Peyer's patch (tissue), 4 donors: Measurements from ENCODE around the gene TERC. TPM values are rescaled to one million over a fixed set of nuclear protein-coding genes. Genes with fewer than 3 reads are reported as not detected.

ENCODE experiments used
- DNase-seq, 3 donors: peaks; one replicate each; pipeline ENCODE4 v3.0.0-alpha.2; 2017 to 2019
- H3K27ac ChIP-seq, 4 donors: fragments of 200-600 bp; sonication (generic); one replicate each; pipeline ENCODE4 v1.5.1; 2016 to 2019
- H3K27me3 ChIP-seq, 2 donors: fragments of 200-600 bp; sonication (generic); one replicate each; pipeline ENCODE4 v1.5.1; 2019
- H3K36me3 ChIP-seq, 3 donors: fragments of 200-600 bp; sonication (generic); one replicate each; pipeline ENCODE4 v1.5.1; 2016 to 2019
- H3K4me1 ChIP-seq, 4 donors: fragments of 200-600 bp; sonication (generic); one replicate each; pipeline ENCODE4 v1.5.1; 2016 to 2019
- H3K4me3 ChIP-seq, 4 donors: fragments of 200-600 bp; sonication (generic); 1 replicate in 3 of 4; 2 replicates in 1 of 4; pipeline ENCODE4 v1.5.1; 2016 to 2019; ENCODE audit warnings: mild to moderate bottlenecking in 1 of 4
- H3K9me3 ChIP-seq, 4 donors: fragments of 200-600 bp; sonication (generic); one replicate each; pipeline ENCODE4 v1.5.1; 2016 to 2019; ENCODE audit warnings: mild to moderate bottlenecking in 1 of 4
- POLR2A ChIP-seq, 2 donors: fragments of 450-650 bp; IDR thresholded peaks; one replicate each; pipeline ENCODE4 v1.5.1; 2017; ENCODE audit warnings: antibody characterized with exemption in 2 of 2, mild to moderate bottlenecking in 2 of 2, moderate library complexity in 2 of 2
- total RNA-seq, 4 donors: library from RNA; depleted of rRNA; stranded (reverse); fragments of >200 nt; gene quantifications; one replicate each; pipeline ENCODE4 v1.1.0, GENCODE V29; 2016
- TF ChIP-seq, protein P1 (sequence below), 6 experiments: fragments of 450-650 bp in 4 of 6; fragments of 200-600 bp in 2 of 6; sonication (generic) in 1 of 6; IDR thresholded peaks; one replicate each; pipeline ENCODE4 v1.5.1; 2017 to 2019; ENCODE audit warnings: antibody characterized with exemption in 6 of 6, mild to moderate bottlenecking in 3 of 6, moderate library complexity in 1 of 6

The TERC gene
- total RNA-seq, 4 donors from 2014 or later = 52.0 to 78.9 (median 68.4) TPM

- no peak overlapping the region for H3K4me3 ChIP-seq
- no peaks in the 10 kb centered on the region for H3K27me3 ChIP-seq
- no peak for DNase-seq
- no peaks in the 10 kb centered on the region for H3K36me3 ChIP-seq
- no peak for TF ChIP-seq POLR2A (IDR thresholded peaks at IDR 0.05)
- TF ChIP-seq, protein P1, sequence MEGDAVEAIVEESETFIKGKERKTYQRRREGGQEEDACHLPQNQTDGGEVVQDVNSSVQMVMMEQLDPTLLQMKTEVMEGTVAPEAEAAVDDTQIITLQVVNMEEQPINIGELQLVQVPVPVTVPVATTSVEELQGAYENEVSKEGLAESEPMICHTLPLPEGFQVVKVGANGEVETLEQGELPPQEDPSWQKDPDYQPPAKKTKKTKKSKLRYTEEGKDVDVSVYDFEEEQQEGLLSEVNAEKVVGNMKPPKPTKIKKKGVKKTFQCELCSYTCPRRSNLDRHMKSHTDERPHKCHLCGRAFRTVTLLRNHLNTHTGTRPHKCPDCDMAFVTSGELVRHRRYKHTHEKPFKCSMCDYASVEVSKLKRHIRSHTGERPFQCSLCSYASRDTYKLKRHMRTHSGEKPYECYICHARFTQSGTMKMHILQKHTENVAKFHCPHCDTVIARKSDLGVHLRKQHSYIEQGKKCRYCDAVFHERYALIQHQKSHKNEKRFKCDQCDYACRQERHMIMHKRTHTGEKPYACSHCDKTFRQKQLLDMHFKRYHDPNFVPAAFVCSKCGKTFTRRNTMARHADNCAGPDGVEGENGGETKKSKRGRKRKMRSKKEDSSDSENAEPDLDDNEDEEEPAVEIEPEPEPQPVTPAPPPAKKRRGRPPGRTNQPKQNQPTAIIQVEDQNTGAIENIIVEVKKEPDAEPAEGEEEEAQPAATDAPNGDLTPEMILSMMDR (IDR thresholded peaks at IDR 0.05) = no peak
- peaks cover 0 to 10% (median 0%) of the 10 kb centered on the region in 4 donors for H3K4me1 ChIP-seq
- no peak overlapping the region for H3K27ac ChIP-seq
- H3K9me3 ChIP-seq = no peaks in the 10 kb centered on the region
Measured at GRCh38 chr3:169755488-169755887, 9.4 kb downstream of the TERC start.

DNA sequence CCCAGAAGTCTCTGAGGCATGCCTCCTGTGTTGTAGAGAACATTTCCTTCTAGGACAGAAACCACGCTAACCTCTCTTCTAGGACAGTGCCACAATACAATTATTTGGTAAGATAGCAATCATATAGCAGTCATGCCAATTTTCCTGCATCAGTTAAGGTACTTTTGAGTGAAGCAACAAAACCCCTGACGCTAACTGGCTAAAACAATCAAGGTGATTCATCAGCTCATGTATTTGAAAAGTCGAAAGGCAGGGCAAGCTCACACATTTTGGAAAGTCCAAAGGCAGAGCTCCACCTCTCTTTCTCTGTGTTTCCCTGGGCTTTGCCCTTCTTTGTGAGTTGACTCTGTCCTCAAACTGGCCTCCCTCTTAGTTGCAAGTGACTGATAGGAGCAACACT, 10.1 kb downstream of the TERC start:
- H3K4me1 ChIP-seq = peaks cover 0 to 10% (median 0%) of the 10 kb centered on the region in 4 donors
- no peaks in the 10 kb centered on the region for H3K9me3 ChIP-seq
- TF ChIP-seq POLR2A (IDR thresholded peaks at IDR 0.05) = no peak
- TF ChIP-seq, protein P1 (IDR thresholded peaks at IDR 0.05) = no peak
- H3K27me3 ChIP-seq = no peaks in the 10 kb centered on the region
- no peak overlapping the region for H3K4me3 ChIP-seq
- no peak overlapping the region for H3K27ac ChIP-seq
- DNase-seq = no peak
- H3K36me3 ChIP-seq = no peaks in the 10 kb centered on the region

DNA sequence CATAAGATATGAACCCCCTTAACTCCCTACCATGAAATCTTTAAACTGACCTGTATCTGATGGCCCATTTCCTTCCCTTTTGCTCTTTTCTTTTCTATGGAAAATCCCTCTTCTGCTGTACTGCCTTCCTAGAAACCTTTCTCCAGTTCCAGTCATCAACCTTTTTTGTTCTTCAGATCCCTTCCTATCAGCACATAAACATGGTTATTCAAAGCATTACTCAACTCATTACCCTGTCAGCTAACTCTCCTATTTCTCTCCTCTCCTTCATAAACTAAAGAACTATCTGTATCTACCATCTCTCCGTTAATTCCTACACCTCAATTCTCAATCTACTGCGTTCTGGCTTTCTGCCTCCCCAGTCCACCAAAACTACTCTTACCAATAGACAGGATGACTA, 13.0 kb downstream of the TERC start:
- no peak for DNase-seq
- Histone ChIP-seq H3K27me3 (no peaks in the 10 kb centered on the region), H3K27ac (no peak overlapping the region), H3K4me1 (no peaks in the 10 kb centered on the region), H3K36me3 (no peaks in the 10 kb centered on the region), H3K9me3 (no peaks in the 10 kb centered on the region), H3K4me3 (no peak overlapping the region)
- TF ChIP-seq, protein P1 (IDR thresholded peaks at IDR 0.05) = no peak
- TF ChIP-seq POLR2A (IDR thresholded peaks at IDR 0.05) = no peak

DNA sequence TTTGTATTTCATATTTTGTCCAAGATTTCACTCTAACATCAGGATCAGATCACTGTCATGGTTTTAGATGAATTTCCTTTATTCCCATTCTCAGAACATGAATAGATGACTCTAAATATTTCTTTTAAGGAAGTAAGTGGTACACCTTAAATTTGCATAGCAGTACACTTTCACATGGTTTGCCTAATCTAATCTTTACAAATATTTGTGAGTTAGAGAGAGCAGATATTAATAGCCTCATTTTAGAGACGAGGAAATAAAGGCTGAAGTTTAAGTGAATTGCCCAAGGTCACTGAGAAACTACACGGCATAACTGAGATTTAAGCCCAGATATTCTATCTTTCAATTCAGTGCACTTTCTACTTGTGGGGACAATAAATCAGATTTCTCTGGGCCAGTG, 14.2 kb downstream of the TERC start:
- Histone ChIP-seq H3K9me3 (no peaks in the 10 kb centered on the region), H3K36me3 (no peaks in the 10 kb centered on the region), H3K4me3 (no peak overlapping the region), H3K27me3 (no peaks in the 10 kb centered on the region), H3K27ac (no peak overlapping the region), H3K4me1 (no peaks in the 10 kb centered on the region)
- DNase-seq = no peak
- no peak for TF ChIP-seq POLR2A (IDR thresholded peaks at IDR 0.05)
- TF ChIP-seq, protein P1 (IDR thresholded peaks at IDR 0.05) = no peak

DNA sequence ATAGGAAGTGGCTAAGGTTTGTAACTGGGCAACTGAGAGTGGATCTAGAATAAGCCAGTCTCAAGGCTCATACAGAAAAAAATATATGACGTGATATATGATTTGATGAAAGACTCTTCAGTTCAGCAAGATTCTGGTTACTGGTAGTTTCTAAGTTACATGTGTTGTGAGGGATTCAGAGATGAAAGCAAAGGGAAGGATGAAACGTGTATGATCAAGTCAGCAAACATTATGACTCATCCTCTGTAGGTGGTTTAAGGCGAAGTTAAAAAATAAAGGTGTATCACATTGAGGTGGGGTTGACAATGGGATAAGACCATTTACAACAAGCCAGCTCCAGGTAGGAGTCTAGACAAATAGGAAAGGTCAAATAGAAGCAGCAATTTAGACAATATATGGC, 16.2 kb downstream of the TERC start:
- no peaks in the 10 kb centered on the region for H3K4me1 ChIP-seq
- H3K36me3 ChIP-seq = no peaks in the 10 kb centered on the region
- H3K4me3 ChIP-seq = no peak overlapping the region
- H3K9me3 ChIP-seq = no peaks in the 10 kb centered on the region
- TF ChIP-seq, protein P1 (IDR thresholded peaks at IDR 0.05) = no peak
- no peak for TF ChIP-seq POLR2A (IDR thresholded peaks at IDR 0.05)
- no peak overlapping the region for H3K27ac ChIP-seq
- no peaks in the 10 kb centered on the region for H3K27me3 ChIP-seq
- no peak for DNase-seq

- no peaks in the 10 kb centered on the region for H3K27me3 ChIP-seq
- no peaks in the 10 kb centered on the region for H3K9me3 ChIP-seq
- H3K4me1 ChIP-seq = no peaks in the 10 kb centered on the region
- H3K36me3 ChIP-seq = no peaks in the 10 kb centered on the region
- DNase-seq = no peak
- H3K27ac ChIP-seq = no peak overlapping the region
- TF ChIP-seq, protein P1 (IDR thresholded peaks at IDR 0.05) = no peak
- TF ChIP-seq POLR2A (IDR thresholded peaks at IDR 0.05) = no peak
- H3K4me3 ChIP-seq = no peak overlapping the region
Measured at GRCh38 chr3:169746924-169747323, 17.9 kb downstream of the TERC start.
